ENCODE data around the gene CACNA1I. TPM values are rescaled to one million over a fixed set of nuclear protein-coding genes. Genes with fewer than 3 reads are reported as not detected.

The CACNA1I gene
- total RNA-seq, 1 donor from 2014 or later, result not detected

GRCh38 chr22:39722032-39722325 lies 151.4 kb downstream of the CACNA1I start:
- Histone ChIP-seq H3K9me3 (no peaks in the 10 kb centered on the region), H3K36me3 (no peaks in the 10 kb centered on the region), H3K4me3 (no peak overlapping the region), H3K27me3 (no peaks in the 10 kb centered on the region), H3K4me1 (no peaks in the 10 kb centered on the region), H3K27ac (no peak overlapping the region)
- no peak for DNase-seq (ENCODE audit: low spot score in 2 of 2)
- intact Hi-C loops (cut with DNase I), result no loop called here
- no peak for TF ChIP-seq CTCF (IDR thresholded peaks at IDR 0.05)

GRCh38 chr22:39722501-39722900 lies 151.9 kb downstream of the CACNA1I start:
- Histone ChIP-seq H3K9me3 (no peaks in the 10 kb centered on the region), H3K27me3 (no peaks in the 10 kb centered on the region), H3K36me3 (no peaks in the 10 kb centered on the region), H3K4me1 (no peaks in the 10 kb centered on the region), H3K4me3 (no peak overlapping the region), H3K27ac (no peak overlapping the region)
- TF ChIP-seq CTCF (IDR thresholded peaks at IDR 0.05), result no peak
- intact Hi-C loops (cut with DNase I), result no loop called here
- DNase-seq (ENCODE audit: low spot score in 2 of 2), result no peak

GRCh38 chr22:39723463-39723862 lies 152.9 kb downstream of the CACNA1I start:
- no peak for TF ChIP-seq CTCF (IDR thresholded peaks at IDR 0.05)
- intact Hi-C loops (cut with DNase I), result no loop called here
- Histone ChIP-seq H3K27ac (no peak overlapping the region), H3K36me3 (no peaks in the 10 kb centered on the region), H3K4me3 (no peak overlapping the region), H3K27me3 (no peaks in the 10 kb centered on the region), H3K4me1 (no peaks in the 10 kb centered on the region), H3K9me3 (no peaks in the 10 kb centered on the region)
- peak in 1 of 2 donors; percentile 52 for DNase-seq (ENCODE audit: low spot score in 2 of 2)

- no peak for TF ChIP-seq CTCF (IDR thresholded peaks at IDR 0.05)
- Histone ChIP-seq H3K9me3 (no peaks in the 10 kb centered on the region), H3K27me3 (no peaks in the 10 kb centered on the region), H3K4me1 (no peaks in the 10 kb centered on the region), H3K4me3 (no peak overlapping the region), H3K27ac (no peak overlapping the region), H3K36me3 (no peaks in the 10 kb centered on the region)
- intact Hi-C loops (cut with DNase I), result no loop called here
- no peak for DNase-seq (ENCODE audit: low spot score in 2 of 2)
Observed at GRCh38 chr22:39723899-39724351, 153.4 kb downstream of the CACNA1I start.

- no peak overlapping the region for H3K4me3 ChIP-seq
- H3K27ac ChIP-seq, result no peak overlapping the region
- DNase-seq (ENCODE audit: low spot score in 2 of 2), result no peak
- H3K27me3 ChIP-seq, result no peaks in the 10 kb centered on the region
- H3K36me3 ChIP-seq, result no peaks in the 10 kb centered on the region
- H3K4me1 ChIP-seq, result no peaks in the 10 kb centered on the region
- intact Hi-C loops (cut with DNase I), result no loop called here
- no peak for TF ChIP-seq CTCF (IDR thresholded peaks at IDR 0.05)
- H3K9me3 ChIP-seq, result no peaks in the 10 kb centered on the region
Observed at GRCh38 chr22:39724390-39724789, 153.8 kb downstream of the CACNA1I start.

GRCh38 chr22:39724857-39725256 lies 154.3 kb downstream of the CACNA1I start:
- no peaks in the 10 kb centered on the region for H3K4me1 ChIP-seq
- no peak overlapping the region for H3K27ac ChIP-seq
- no peak for TF ChIP-seq CTCF (IDR thresholded peaks at IDR 0.05)
- no peaks in the 10 kb centered on the region for H3K9me3 ChIP-seq
- no peaks in the 10 kb centered on the region for H3K27me3 ChIP-seq
- no peak for DNase-seq (ENCODE audit: low spot score in 2 of 2)
- H3K36me3 ChIP-seq, result no peaks in the 10 kb centered on the region
- no peak overlapping the region for H3K4me3 ChIP-seq
- intact Hi-C loops (cut with DNase I), result no loop called here

Data from ascending aorta (tissue), 2 donors.